NB4 (cell line): ENCODE measurements around the gene LRP10.
"Not testable (repeated sequence)": the region's sequence is repeated elsewhere in the genome, so short reads cannot be mapped to it uniquely, and the experiment has no call there.

ENCODE experiments used
- DNase-seq: peaks from one replicate; pipeline ENCODE4 v3.0.0; 2010; ENCODE audit warnings: low read depth
- H3K4me3 ChIP-seq: one replicate; pipeline ENCODE4 v1.5.1; 2011; ENCODE audit warnings: mild to moderate bottlenecking, low read depth, low read length, moderate library complexity
- MYC ChIP-seq: IDR thresholded peaks from 2 replicates; pipeline ENCODE4 v1.6.1; 2011; ENCODE audit warnings: low read depth, low read length
- POLR2A ChIP-seq: IDR thresholded peaks from 2 replicates; pipeline ENCODE4 v1.6.1; 2011; ENCODE audit warnings: mild to moderate bottlenecking; ENCODE audit not compliant: insufficient read length; ENCODE audit errors: extremely low read depth
- TF ChIP-seq, protein P1 (sequence below): IDR thresholded peaks from 2 replicates; pipeline ENCODE4 v1.6.1; 2011; ENCODE audit warnings: low read depth, low read length
- TF ChIP-seq, protein P2 (sequence below): IDR thresholded peaks from one replicate; pipeline ENCODE4 v1.5.1; 2012; ENCODE audit warnings: low read depth, low read length

LRP10 gene

DNA sequence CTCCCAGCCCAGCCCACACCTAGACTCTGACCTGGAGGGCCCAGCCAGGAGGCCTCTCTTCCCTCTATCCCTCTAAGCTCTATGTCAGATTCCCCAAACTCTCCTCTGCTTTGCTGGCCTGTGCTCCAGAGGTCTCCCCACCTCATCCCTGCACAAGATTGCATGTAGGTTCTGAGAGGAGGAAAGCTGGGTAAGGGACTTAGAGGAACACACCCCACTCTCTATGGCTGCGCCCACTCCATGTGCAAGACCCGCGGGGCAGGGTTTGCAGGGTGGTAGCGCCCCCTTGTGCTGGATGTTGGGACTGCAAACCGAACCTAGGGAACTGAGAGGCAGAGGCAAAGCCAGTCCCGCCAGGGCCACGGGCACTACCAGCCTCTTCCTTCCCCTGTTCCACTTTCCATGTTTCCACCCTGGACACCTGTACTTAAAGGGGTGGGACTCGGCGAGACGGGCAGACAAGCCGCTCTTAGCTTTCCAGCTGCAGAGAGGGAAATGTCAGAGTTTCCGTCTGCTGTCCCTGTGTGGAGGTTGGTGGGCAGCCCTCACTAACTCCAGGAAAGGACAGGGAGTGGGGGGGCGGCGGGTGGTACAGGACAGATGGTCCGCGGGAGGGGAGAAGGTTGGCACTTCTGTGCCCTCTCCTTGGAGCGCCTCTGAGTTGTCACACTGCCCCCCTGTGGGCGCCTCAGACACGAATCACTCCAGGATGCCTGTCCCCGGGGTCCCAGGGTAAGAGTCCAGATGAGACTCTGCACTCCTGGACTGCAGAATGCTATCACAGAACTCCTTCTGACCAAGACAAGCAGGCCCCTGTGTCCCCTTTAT is 18.4 kb upstream of the LRP10 start:
- TF ChIP-seq, protein P1, sequence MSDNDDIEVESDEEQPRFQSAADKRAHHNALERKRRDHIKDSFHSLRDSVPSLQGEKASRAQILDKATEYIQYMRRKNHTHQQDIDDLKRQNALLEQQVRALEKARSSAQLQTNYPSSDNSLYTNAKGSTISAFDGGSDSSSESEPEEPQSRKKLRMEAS = peak; percentile 80
- TF ChIP-seq POLR2A (no peak), MYC (peak; percentile 84)
- TF ChIP-seq, protein P2, sequence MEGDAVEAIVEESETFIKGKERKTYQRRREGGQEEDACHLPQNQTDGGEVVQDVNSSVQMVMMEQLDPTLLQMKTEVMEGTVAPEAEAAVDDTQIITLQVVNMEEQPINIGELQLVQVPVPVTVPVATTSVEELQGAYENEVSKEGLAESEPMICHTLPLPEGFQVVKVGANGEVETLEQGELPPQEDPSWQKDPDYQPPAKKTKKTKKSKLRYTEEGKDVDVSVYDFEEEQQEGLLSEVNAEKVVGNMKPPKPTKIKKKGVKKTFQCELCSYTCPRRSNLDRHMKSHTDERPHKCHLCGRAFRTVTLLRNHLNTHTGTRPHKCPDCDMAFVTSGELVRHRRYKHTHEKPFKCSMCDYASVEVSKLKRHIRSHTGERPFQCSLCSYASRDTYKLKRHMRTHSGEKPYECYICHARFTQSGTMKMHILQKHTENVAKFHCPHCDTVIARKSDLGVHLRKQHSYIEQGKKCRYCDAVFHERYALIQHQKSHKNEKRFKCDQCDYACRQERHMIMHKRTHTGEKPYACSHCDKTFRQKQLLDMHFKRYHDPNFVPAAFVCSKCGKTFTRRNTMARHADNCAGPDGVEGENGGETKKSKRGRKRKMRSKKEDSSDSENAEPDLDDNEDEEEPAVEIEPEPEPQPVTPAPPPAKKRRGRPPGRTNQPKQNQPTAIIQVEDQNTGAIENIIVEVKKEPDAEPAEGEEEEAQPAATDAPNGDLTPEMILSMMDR = peak; percentile 91
- DNase-seq = peak; percentile 90
- H3K4me3 ChIP-seq = peak overlapping the region; percentile 52

DNA sequence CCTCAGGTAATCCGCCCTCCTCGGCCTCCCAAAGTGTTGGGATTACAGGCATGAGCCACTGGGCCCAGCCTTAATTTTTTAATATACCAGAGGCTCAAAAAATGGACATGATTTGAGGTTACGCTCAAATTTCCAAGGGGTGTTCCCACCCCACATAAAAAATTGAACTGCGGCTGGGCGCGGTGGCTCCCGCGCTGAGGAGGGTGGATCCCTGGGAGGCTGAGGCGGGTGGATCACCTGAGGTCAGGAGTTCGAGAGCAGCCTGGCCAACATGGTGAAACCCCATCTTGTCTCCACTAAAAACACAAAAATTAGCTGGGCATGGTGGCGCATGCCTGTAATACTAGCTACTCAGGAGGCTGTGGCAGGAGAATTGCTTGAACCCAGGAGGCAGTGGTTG is 17.2 kb upstream of the LRP10 start:
- not testable (repeated sequence) for DNase-seq, H3K4me3 ChIP-seq

DNA sequence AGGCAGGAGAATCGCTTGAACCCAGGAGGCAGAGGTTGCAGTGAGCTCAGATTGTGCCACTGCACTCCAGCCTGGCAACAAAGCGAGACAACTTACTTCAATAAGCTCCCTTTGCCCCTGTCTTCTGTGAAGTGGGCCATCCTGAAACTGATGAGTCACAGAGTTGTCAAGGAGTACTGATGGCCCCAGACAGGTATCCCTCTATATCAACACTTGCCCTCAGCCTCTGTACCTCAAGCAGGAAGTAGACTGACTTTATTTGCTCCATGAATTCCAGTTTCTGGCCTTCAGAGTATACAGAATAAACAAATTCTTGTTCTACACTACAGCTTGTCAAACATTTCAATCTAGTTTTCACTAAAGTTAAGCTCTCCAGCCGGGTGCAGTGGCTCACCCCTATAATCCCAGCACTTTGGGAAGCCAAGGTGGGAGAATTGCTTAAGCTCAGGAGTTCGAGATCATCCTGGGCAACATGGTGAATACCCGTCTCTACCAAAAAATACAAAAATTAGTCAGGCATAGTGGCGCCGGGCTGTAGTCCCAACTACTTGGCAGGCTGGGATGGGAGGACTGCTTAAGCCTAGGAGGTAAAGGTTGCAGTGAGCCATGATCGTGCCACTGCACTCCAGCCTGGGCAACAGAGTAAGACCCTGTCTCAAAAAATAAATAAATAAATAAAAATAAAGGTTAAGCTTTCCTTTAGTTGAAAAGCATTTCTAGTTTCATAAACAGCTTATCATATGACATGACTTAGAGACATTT is 16.4 kb upstream of the LRP10 start:
- H3K4me3 ChIP-seq = no peak overlapping the region
- TF ChIP-seq, protein P2 = no peak
- TF ChIP-seq MYC (no peak), POLR2A (no peak)
- TF ChIP-seq, protein P1 = no peak
- DNase-seq = no peak

DNA sequence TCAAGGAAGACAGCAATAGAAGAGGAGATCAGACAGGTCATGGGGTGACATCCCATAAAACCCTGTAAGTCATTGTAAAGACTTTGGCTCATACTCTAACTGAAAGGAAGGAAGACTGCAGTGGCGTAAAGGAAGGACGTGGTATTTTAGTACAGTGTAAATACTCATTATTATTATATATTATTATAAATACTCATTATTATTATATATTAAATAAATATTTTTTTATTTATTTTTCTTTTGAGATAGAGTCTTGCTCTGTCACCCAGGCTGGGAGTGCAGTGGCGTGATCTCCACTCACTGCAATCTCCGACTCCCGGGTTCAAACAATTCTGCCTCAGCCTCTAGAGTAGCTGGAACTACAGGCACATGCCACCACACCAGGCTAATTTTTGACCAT is 15.1 kb upstream of the LRP10 start:
- no peak for DNase-seq
- TF ChIP-seq MYC (no peak), POLR2A (no peak)
- TF ChIP-seq, protein P2 = no peak
- TF ChIP-seq, protein P1 = no peak

DNA sequence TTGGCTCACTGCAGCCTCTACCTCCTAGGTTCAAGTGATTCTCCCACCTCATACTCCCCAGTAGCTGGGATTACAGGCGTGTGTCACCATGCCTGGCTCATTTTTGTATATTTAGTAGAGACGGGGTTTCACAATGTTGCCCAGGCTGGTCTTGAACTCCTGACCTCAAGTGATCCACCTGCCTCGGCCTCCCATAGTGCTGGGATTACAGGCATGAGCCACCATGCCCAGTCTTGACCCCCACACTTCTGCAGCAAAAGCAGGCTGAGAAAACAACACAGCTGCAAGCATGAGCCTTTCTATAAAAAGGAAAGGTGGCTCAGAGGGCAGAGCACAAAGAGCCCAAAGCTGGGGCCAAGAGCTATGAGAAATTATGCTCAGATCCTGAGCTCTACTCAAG is 11.2 kb upstream of the LRP10 start:
- DNase-seq, H3K4me3 ChIP-seq: not testable (repeated sequence)

More for the DNA sequence above, 15.1 kb upstream of the LRP10 start:
- no peak overlapping the region for H3K4me3 ChIP-seq

DNA sequence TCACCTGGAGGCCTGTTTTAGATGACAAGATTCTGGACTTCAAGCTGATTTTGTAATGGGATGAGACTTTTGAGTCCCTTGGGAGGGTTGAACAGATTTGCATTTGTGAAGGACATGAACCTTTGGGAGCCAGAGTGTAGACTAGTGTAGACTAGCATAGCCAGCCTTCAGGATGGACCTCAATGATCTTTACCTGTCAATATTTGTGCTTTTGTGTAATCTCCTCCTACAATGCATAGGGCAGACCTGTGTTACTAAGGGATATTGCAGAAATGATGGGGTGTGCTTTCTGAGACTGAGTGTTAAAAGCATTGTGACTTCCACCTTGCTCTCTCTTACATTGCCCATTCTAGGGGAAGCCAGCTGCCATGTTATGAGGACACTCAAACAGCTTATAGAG is 9.9 kb upstream of the LRP10 start:
- no peak for DNase-seq

More for the DNA sequence above, 9.9 kb upstream of the LRP10 start:
- TF ChIP-seq MYC (no peak), POLR2A (no peak)
- TF ChIP-seq, protein P1 = no peak
- TF ChIP-seq, protein P2 = no peak
- H3K4me3 ChIP-seq = no peak overlapping the region
